ENCODE data around the gene GATD1. TPM values are rescaled to one million over a fixed set of nuclear protein-coding genes. Genes with fewer than 3 reads are reported as not detected.

GATD1 gene
- polyA plus RNA-seq, 2 of the 4 experiments (the other 2 are of a cell fraction): 14.5 to 43.1 TPM

DNA sequence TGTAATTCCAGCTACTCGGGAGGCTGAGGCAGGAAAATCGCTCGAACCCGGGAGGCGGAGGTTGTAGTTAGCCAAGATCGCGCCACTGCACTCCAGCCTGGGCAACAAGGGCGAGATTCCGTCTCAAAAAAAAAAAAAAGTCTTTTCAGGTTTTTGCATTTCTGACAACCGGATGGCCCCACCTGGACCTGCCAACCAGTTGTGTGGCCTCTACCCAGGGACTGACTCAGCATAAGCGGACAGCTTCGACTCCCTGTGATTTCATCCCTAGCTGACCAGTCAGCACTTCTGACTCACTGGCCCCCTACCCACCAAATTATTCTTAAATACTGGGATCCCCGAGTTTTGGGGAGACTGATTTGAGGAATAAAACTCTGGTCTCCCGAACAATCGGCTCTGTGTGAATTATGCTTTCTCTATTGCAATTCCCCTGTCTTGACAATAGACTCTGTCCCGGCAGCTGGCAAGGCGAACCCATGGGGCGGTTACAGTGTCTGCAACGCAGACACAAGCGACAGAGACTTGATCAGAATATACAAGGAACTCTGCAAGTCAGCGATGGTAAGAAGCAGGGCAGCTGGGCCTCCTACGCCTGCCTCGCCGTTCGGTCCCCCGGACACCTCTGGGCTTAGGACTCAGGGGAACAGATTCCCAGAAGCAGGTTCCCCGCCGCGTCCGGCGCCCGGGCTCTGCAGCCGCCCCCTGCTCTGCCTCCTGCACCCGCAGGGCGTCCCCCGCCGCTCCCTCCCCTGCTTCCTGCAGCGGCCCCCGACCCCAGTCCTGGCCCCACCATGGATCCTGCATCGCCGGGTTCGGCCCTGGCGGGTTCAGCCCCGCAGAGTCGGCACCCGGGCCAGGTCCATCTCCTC is 30.8 kb downstream of the GATD1 start:
- Histone ChIP-seq H3K4me3 (peak overlapping the region; percentile 99), H3K4me2 (peak overlapping the region; percentile 95), H3K27ac (peak overlapping the region; percentile 87 to 97), H3K9me3 (no peaks in the 10 kb centered on the region), H3K4me1 (peaks cover 21% of the 10 kb centered on the region)
- ATAC-seq: peak; percentile 55 to 63
- ChIA-PET CTCF (interaction anchor here (0.6 to 11.3 kb wide), 13 partner anchors 8 to 91 kb away, joined by 3 to 119 read pairs (median 5); partner anchors contain the start of gene TMEM80), POLR2A (interaction anchor here (0.7 to 1.7 kb wide), 8 partner anchors 12 to 51 kb away, joined by 3 to 9 read pairs (median 4); partner anchors contain the start of genes DEAF1, GATD1 and TMEM80)
- no peak for FAIRE-seq
- peak in 1 of 2 experiments; percentile 45 for DNase-seq (ENCODE audit: low read depth in 1 of 2, low spot score in 1 of 2)
- TF ChIP-seq CBX2 (IDR thresholded peaks at IDR 0.05; ENCODE audit: borderline replicate concordance, low read depth) (no peak), HEYL (CRISPR knock-in tag; IDR thresholded peaks at IDR 0.05) (no peak), HDAC2 (IDR thresholded peaks at IDR 0.05) (no peak), MAFK (IDR thresholded peaks at IDR 0.05; ENCODE audit: partially characterized antibody) (peak; percentile 95)
- TF ChIP-seq, protein P1, sequence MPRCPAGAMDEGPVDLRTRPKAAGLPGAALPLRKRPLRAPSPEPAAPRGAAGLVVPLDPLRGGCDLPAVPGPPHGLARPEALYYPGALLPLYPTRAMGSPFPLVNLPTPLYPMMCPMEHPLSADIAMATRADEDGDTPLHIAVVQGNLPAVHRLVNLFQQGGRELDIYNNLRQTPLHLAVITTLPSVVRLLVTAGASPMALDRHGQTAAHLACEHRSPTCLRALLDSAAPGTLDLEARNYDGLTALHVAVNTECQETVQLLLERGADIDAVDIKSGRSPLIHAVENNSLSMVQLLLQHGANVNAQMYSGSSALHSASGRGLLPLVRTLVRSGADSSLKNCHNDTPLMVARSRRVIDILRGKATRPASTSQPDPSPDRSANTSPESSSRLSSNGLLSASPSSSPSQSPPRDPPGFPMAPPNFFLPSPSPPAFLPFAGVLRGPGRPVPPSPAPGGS (IDR thresholded peaks at IDR 0.05): no peak
- 39% methylated on average over 26 of the region's 46 CpGs for WGBS (ENCODE audit: missing lambda C conversion rate)

DNA sequence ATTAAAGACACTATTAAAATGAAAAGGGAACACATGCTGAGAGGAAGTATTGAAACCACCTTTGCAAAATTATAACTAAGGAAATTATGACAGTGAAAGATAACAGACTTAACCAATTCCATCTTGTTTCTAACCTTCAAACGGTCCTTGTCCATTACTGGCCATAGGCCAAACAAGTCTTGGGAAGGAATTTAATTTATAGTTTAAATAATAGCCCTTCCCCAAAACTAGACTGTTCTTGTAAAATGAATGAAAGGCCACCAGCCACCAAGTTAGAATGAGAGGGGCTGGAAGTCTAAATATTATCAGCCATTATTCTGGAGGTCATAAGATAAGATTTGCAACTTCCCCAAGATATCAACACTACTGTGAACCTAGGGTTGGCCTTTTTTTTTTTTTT is 31.9 kb downstream of the GATD1 start:
- Histone ChIP-seq H3K9me3 (no peaks in the 10 kb centered on the region), H3K4me2 (no peak overlapping the region), H3K27ac (no peak overlapping the region), H3K4me3 (no peak overlapping the region), H3K4me1 (peaks cover 19% of the 10 kb centered on the region)
- FAIRE-seq: no peak
- ChIA-PET CTCF (interaction anchor here (0.7 to 11.3 kb wide), 4 partner anchors 10 to 21 kb away, joined by 3 to 119 read pairs (median 20); no protein-coding TSS in a partner anchor), POLR2A (no interaction called here)
- no peak for TF ChIP-seq MAZ (IDR thresholded peaks at IDR 0.05; ENCODE audit: borderline replicate concordance, low read depth, low read length)
- TF ChIP-seq PHF8 (IDR thresholded peaks at IDR 0.05; ENCODE audit: borderline replicate concordance, low read depth): no peak
- no peak for TF ChIP-seq RARB (CRISPR knock-in tag; IDR thresholded peaks at IDR 0.05)
- no peak for TF ChIP-seq JUN (IDR thresholded peaks at IDR 0.05)
- ATAC-seq: no peak
- WGBS (ENCODE audit: missing lambda C conversion rate): 32% methylated on average over 1 of the region's 1 CpG
- DNase-seq (ENCODE audit: low read depth in 1 of 2, low spot score in 1 of 2): no peak

DNA sequence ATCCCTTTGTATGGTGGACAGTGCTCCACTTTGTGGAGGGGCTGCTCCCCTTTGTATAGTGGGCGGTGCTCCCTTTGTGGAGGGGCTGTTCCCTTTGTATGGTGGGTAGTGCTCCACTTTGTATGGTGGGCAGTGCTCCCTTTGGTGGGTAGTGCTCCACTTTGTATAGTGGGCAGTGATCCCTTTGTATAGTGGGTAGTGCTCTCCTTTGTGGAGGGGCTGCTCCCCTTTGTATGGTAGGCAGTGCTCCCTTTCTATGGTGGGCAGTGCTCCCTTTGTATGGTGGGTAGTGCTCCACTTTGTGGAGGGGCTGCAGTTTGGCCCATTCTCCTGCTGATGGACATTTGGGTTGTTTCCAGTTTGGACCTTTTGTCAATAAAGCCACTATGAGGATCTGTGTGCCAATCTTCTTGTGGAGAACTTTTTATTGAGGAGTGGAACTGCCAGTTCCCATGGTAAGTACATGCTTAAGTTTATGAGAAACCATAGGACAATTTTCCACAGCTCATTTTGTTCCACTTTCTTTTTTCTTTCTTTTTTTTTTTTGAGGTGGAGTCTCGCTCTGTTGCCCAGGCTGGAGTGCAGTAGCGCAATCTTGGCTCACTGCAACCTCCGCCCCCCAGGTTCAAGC is 34.6 kb downstream of the GATD1 start:
- no peaks in the 10 kb centered on the region for H3K9me3 ChIP-seq
- no peak overlapping the region for H3K27ac ChIP-seq
- FAIRE-seq: no peak
- WGBS (ENCODE audit: missing lambda C conversion rate): 90% methylated on average over 4 of the region's 4 CpGs
- ATAC-seq: no peak
- peaks cover 7% of the 10 kb centered on the region for H3K4me1 ChIP-seq
- no peak for DNase-seq (ENCODE audit: low read depth in 1 of 2, low spot score in 1 of 2)
- no peak overlapping the region for H3K4me3 ChIP-seq
- ChIA-PET POLR2A (no interaction called here), CTCF (interaction anchor here (0.6 to 11.3 kb wide), 4 partner anchors 13 to 110 kb away, joined by 3 to 119 read pairs (median 6); no protein-coding TSS in a partner anchor)
- TF ChIP-seq EHMT2 (IDR thresholded peaks at IDR 0.05; ENCODE audit: low read depth) (no peak), NPAS2 (CRISPR knock-in tag; IDR thresholded peaks at IDR 0.05; ENCODE audit: borderline replicate concordance) (no peak), HOXB13 (CRISPR knock-in tag; IDR thresholded peaks at IDR 0.05; ENCODE audit: low read depth) (no peak), TP53 (CRISPR knock-in tag; IDR thresholded peaks at IDR 0.05) (no peak), ZSCAN20 (CRISPR knock-in tag; IDR thresholded peaks at IDR 0.05) (no peak), ESRRA (IDR thresholded peaks at IDR 0.05; ENCODE audit: borderline replicate concordance, low read length) (no peak), NFE2L2 (conservative IDR thresholded peaks at IDR 0.05; ENCODE audit: low read length) (no peak), FOSL2 (IDR thresholded peaks at IDR 0.05) (no peak), FOSL2 (CRISPR knock-in tag; IDR thresholded peaks at IDR 0.05) (no peak), ZC3H11A (IDR thresholded peaks at IDR 0.05) (no peak), HOXB5 (CRISPR knock-in tag; IDR thresholded peaks at IDR 0.05) (no peak), FOXS1 (CRISPR knock-in tag; IDR thresholded peaks at IDR 0.05) (no peak), ZFP36 (IDR thresholded peaks at IDR 0.05; ENCODE audit: borderline replicate concordance, partially characterized antibody) (no peak), RCOR1 (IDR thresholded peaks at IDR 0.05; ENCODE audit: low read depth, low read length) (no peak), POLR2AphosphoS2 (conservative IDR thresholded peaks at IDR 0.05; ENCODE audit: low read length) (no peak)
- TF ChIP-seq, protein P2, sequence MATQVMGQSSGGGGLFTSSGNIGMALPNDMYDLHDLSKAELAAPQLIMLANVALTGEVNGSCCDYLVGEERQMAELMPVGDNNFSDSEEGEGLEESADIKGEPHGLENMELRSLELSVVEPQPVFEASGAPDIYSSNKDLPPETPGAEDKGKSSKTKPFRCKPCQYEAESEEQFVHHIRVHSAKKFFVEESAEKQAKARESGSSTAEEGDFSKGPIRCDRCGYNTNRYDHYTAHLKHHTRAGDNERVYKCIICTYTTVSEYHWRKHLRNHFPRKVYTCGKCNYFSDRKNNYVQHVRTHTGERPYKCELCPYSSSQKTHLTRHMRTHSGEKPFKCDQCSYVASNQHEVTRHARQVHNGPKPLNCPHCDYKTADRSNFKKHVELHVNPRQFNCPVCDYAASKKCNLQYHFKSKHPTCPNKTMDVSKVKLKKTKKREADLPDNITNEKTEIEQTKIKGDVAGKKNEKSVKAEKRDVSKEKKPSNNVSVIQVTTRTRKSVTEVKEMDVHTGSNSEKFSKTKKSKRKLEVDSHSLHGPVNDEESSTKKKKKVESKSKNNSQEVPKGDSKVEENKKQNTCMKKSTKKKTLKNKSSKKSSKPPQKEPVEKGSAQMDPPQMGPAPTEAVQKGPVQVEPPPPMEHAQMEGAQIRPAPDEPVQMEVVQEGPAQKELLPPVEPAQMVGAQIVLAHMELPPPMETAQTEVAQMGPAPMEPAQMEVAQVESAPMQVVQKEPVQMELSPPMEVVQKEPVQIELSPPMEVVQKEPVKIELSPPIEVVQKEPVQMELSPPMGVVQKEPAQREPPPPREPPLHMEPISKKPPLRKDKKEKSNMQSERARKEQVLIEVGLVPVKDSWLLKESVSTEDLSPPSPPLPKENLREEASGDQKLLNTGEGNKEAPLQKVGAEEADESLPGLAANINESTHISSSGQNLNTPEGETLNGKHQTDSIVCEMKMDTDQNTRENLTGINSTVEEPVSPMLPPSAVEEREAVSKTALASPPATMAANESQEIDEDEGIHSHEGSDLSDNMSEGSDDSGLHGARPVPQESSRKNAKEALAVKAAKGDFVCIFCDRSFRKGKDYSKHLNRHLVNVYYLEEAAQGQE (IDR thresholded peaks at IDR 0.05): no peak
- H3K4me2 ChIP-seq: no peak overlapping the region

Measured in A549 (cell line).